H9 (cell line): ENCODE results near the gene GNB1L. TPM values are rescaled to one million over a fixed set of nuclear protein-coding genes. Genes with fewer than 3 reads are reported as not detected.

Source experiments
- DNase-seq: peaks from one replicate; pipeline ENCODE4 v3.0.0-alpha.2; 2017
- H2AFZ ChIP-seq: one replicate; pipeline ENCODE4 v1.6.1; 2013; ENCODE audit warnings: mild to moderate bottlenecking, low read length, control low read depth, moderate library complexity
- H2AK5ac ChIP-seq: 2 replicates; pipeline ENCODE4 v1.6.1; 2013; ENCODE audit warnings: low read length, control low read depth, mixed read lengths; ENCODE audit not compliant: insufficient read length
- H2BK120ac ChIP-seq: one replicate; pipeline ENCODE4 v1.6.1; 2013; ENCODE audit warnings: low read depth, mild to moderate bottlenecking, low read length, control low read depth, inconsistent platforms; ENCODE audit not compliant: poor library complexity, severe bottlenecking
- H2BK12ac ChIP-seq: 2 replicates; pipeline ENCODE4 v1.6.1; 2013; ENCODE audit warnings: low read length, control low read depth, mixed read lengths, low read depth; ENCODE audit not compliant: insufficient read length
- H2BK15ac ChIP-seq: 2 replicates; pipeline ENCODE4 v1.6.1; 2013; ENCODE audit warnings: low read depth, low read length, control low read depth
- H2BK20ac ChIP-seq: one replicate; pipeline ENCODE4 v1.6.1; 2013; ENCODE audit warnings: low read depth, mild to moderate bottlenecking, low read length, control low read depth, inconsistent platforms; ENCODE audit not compliant: poor library complexity, severe bottlenecking
- H2BK5ac ChIP-seq: 2 replicates; pipeline ENCODE4 v1.6.1; 2013; ENCODE audit warnings: low read length, control low read depth, mixed read lengths; ENCODE audit not compliant: insufficient read length
- H3K14ac ChIP-seq: 2 replicates; pipeline ENCODE4 v1.6.1; 2013; ENCODE audit warnings: low read length, control low read depth; ENCODE audit not compliant: insufficient read depth
- H3K18ac ChIP-seq: 2 replicates; pipeline ENCODE4 v1.6.1; 2013; ENCODE audit warnings: low read depth, mild to moderate bottlenecking, mixed read lengths, low read length, control low read depth; ENCODE audit not compliant: insufficient read length
- H3K23ac ChIP-seq: 2 replicates; pipeline ENCODE4 v1.6.1; 2013; ENCODE audit warnings: low read length, control low read depth, mixed read lengths, low read depth; ENCODE audit not compliant: insufficient read length
- H3K23me2 ChIP-seq: 2 replicates; pipeline ENCODE4 v1.6.1; 2013; ENCODE audit warnings: low read depth, mild to moderate bottlenecking, mixed read lengths, low read length, control low read depth; ENCODE audit not compliant: insufficient read length, poor library complexity, severe bottlenecking
- H3K27ac ChIP-seq: 2 replicates; pipeline ENCODE4 v1.5.1; 2013; ENCODE audit warnings: low read length, control low read depth, mixed read lengths, low read depth; ENCODE audit not compliant: insufficient read length
- H3K27me3 ChIP-seq: 2 replicates; pipeline ENCODE4 v1.6.1; 2013; ENCODE audit warnings: low read length, control low read depth, inconsistent platforms; ENCODE audit not compliant: insufficient read depth
- H3K4ac ChIP-seq: 2 replicates; pipeline ENCODE4 v1.6.1; 2013; ENCODE audit warnings: low read depth, mild to moderate bottlenecking, control low read depth, inconsistent platforms, low read length, moderate library complexity
- H3K4me1 ChIP-seq: 2 replicates; pipeline ENCODE4 v1.6.1; 2013; ENCODE audit warnings: low read length, control low read depth, inconsistent platforms; ENCODE audit not compliant: insufficient read depth
- H3K4me2 ChIP-seq: 2 replicates; pipeline ENCODE4 v1.6.1; 2013; ENCODE audit warnings: low read length, control low read depth, mixed read lengths; ENCODE audit not compliant: insufficient read length, insufficient read depth
- H3K56ac ChIP-seq: 2 replicates; pipeline ENCODE4 v1.6.1; 2013; ENCODE audit warnings: low read depth, mild to moderate bottlenecking, mixed read lengths, low read length, control low read depth; ENCODE audit not compliant: insufficient read length
- H3K79me1 ChIP-seq: 2 replicates; pipeline ENCODE4 v1.6.1; 2013; ENCODE audit warnings: low read depth, mild to moderate bottlenecking, moderate library complexity, low read length, control low read depth, inconsistent platforms; ENCODE audit not compliant: insufficient read depth, poor library complexity, severe bottlenecking
- H3K79me2 ChIP-seq: 2 replicates; pipeline ENCODE4 v1.6.1; 2013; ENCODE audit warnings: low read length, control low read depth, inconsistent platforms; ENCODE audit not compliant: insufficient read depth
- H3K9ac ChIP-seq: 2 replicates; pipeline ENCODE4 v1.6.1; 2013; ENCODE audit warnings: low read length, control low read depth, mixed read lengths; ENCODE audit not compliant: insufficient read length; ENCODE audit errors: extremely low read depth
- H3K9me3 ChIP-seq: one replicate; pipeline ENCODE4 v1.6.1; 2013; ENCODE audit warnings: low read depth, low read length, inconsistent platforms; ENCODE audit not compliant: control insufficient read depth
- H3T11ph ChIP-seq: one replicate; pipeline ENCODE4 v1.6.1; 2013; ENCODE audit warnings: mild to moderate bottlenecking, low read length, control low read depth, inconsistent platforms
- H4K20me1 ChIP-seq: one replicate; pipeline ENCODE4 v1.6.1; 2013; ENCODE audit not compliant: control insufficient read depth, insufficient read length, insufficient read depth
- H4K5ac ChIP-seq: 2 replicates; pipeline ENCODE4 v1.6.1; 2013; ENCODE audit warnings: low read depth, mild to moderate bottlenecking, mixed read lengths, low read length, control low read depth; ENCODE audit not compliant: insufficient read length
- H4K8ac ChIP-seq: replicated peaks from 2 replicates; pipeline ENCODE4 v1.6.1; 2013; ENCODE audit warnings: low read length, control low read depth, mixed read lengths, low read depth; ENCODE audit not compliant: insufficient read length
- H4K91ac ChIP-seq: 2 replicates; pipeline ENCODE4 v1.6.1; 2013; ENCODE audit warnings: low read depth, mild to moderate bottlenecking, moderate library complexity, mixed read lengths, low read length, control low read depth; ENCODE audit not compliant: insufficient read length
- H3K27ac Mint-ChIP-seq, 3 experiments: 2 replicates in 2 of 3; 3 replicates in 1 of 3; pipeline ENCODE4 v1.8.0; 2020 to 2021; ENCODE audit warnings: mixed read lengths in 3 of 3, mild to moderate bottlenecking in 1 of 3, moderate library complexity in 1 of 3
- H3K27me3 Mint-ChIP-seq: 2 replicates; pipeline ENCODE4 v1.8.0; 2021; ENCODE audit warnings: low read depth, mild to moderate bottlenecking, moderate library complexity, mixed read lengths
- H3K36me3 Mint-ChIP-seq, 3 experiments: 2 replicates in 2 of 3; 3 replicates in 1 of 3; pipeline ENCODE4 v1.8.0; 2020 to 2021; ENCODE audit warnings: low read depth in 3 of 3, mixed read lengths in 3 of 3; ENCODE audit not compliant: insufficient read depth in 1 of 3
- H3K4me1 Mint-ChIP-seq, 2 experiments: 2 replicates each; pipeline ENCODE4 v1.8.0; 2020; ENCODE audit warnings: mixed read lengths in 2 of 2
- H3K4me3 Mint-ChIP-seq, 2 experiments: 2 replicates in 1 of 2; 3 replicates in 1 of 2; pipeline ENCODE4 v1.8.0; 2020 to 2021; ENCODE audit warnings: mild to moderate bottlenecking in 2 of 2, mixed read lengths in 2 of 2, moderate library complexity in 1 of 2
- H3K9me3 Mint-ChIP-seq, 2 experiments: 2 replicates in 1 of 2; 3 replicates in 1 of 2; pipeline ENCODE4 v1.8.0; 2020; ENCODE audit warnings: mild to moderate bottlenecking in 2 of 2, mixed read lengths in 2 of 2, moderate library complexity in 1 of 2
- WGBS: extraction: QIAGEN DNeasy Blood & Tissue Kit; methylation state at CpG from one replicate; pipeline ENCODE4 v1.1.7; 2013; ENCODE audit warnings: missing lambda C conversion rate, low lambda C conversion rate, mixed read lengths; ENCODE audit not compliant: insufficient read length; ENCODE audit errors: extremely low coverage; 5-methylcytosine and 5-hydroxymethylcytosine counted together
- total RNA-seq: library from RNA; stranded (reverse); gene quantifications from 2 replicates; pipeline ENCODE4 v1.2.1, GENCODE V29; 2021
- TF ChIP-seq, protein P1 (sequence below): fragments of 200-600 bp; sonication (generic); conservative IDR thresholded peaks from 3 replicates; pipeline ENCODE4 v1.8.0; 2021; ENCODE audit warnings: antibody characterized with exemption, mild to moderate bottlenecking

Gene GNB1L
- total RNA-seq, 1 experiment from 2014 or later: 22.4 TPM

DNA sequence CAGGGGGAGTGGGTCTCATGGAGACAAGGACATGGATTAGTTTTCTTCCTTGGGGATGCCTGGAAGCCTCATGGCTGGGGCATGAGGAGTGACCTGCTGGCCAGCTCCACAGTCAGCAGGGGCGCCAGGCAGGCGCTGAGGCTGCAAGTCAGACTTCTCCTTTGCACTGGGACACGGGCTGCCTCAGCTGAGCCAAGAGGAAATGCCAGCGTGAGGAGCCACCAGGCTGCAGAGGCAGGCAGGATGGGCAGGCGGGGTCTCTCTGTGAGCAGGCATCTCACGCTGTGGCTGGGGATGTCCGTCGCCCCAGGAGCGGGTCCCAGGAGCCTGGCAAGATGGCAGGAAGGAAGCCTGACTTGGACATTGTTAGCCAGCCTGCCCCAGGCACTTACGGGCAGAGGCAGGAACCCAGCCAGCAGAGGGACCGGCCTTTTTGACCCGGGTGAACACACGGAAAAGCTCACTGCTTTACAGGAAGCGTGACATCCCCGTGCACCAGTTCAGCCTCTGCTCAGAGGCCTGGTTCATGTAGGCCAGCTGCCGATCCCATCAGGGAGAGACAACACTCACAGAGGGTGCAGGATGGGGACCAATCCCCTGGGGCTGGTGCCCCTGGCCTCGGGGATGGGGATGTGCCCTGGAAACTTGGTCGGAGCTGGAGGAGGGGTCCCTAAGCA is 10.2 kb downstream of the GNB1L start:
- no peak overlapping the region for H3K4me2 ChIP-seq
- no peak overlapping the region for H4K91ac ChIP-seq
- no peaks in the 10 kb centered on the region for H3K23me2 ChIP-seq
- peak overlapping the region in 2 of 3 experiments; percentile 15 to 70; a peak in 2 of 7 replicates for H3K27ac Mint-ChIP-seq
- no peak overlapping the region; a peak in 1 of 5 replicates for H3K4me3 Mint-ChIP-seq
- H3K4me1 Mint-ChIP-seq: peaks cover 10 to 16% of the 10 kb centered on the region in 2 experiments
- H3K14ac ChIP-seq: no peak overlapping the region; the same call in 1 of the 2 replicates
- no peak overlapping the region for H2AK5ac ChIP-seq
- no peak overlapping the region for H3K27ac ChIP-seq
- H3K9me3 Mint-ChIP-seq: no peaks in the 10 kb centered on the region; a peak in 1 of 5 replicates
- H4K20me1 ChIP-seq: no peaks in the 10 kb centered on the region
- DNase-seq: no peak
- H3K4me1 ChIP-seq: no peaks in the 10 kb centered on the region
- H2BK120ac ChIP-seq: no peak overlapping the region
- no peak overlapping the region for H3T11ph ChIP-seq
- no peak overlapping the region for H3K56ac ChIP-seq
- no peaks in the 10 kb centered on the region for H3K79me2 ChIP-seq
- H3K18ac ChIP-seq: no peak overlapping the region
- no peak overlapping the region for H2BK20ac ChIP-seq
- TF ChIP-seq, protein P1, sequence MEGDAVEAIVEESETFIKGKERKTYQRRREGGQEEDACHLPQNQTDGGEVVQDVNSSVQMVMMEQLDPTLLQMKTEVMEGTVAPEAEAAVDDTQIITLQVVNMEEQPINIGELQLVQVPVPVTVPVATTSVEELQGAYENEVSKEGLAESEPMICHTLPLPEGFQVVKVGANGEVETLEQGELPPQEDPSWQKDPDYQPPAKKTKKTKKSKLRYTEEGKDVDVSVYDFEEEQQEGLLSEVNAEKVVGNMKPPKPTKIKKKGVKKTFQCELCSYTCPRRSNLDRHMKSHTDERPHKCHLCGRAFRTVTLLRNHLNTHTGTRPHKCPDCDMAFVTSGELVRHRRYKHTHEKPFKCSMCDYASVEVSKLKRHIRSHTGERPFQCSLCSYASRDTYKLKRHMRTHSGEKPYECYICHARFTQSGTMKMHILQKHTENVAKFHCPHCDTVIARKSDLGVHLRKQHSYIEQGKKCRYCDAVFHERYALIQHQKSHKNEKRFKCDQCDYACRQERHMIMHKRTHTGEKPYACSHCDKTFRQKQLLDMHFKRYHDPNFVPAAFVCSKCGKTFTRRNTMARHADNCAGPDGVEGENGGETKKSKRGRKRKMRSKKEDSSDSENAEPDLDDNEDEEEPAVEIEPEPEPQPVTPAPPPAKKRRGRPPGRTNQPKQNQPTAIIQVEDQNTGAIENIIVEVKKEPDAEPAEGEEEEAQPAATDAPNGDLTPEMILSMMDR: 0 out of 3 replicates have a peak, but pooled peaks have one; percentile 9
- no peaks in the 10 kb centered on the region for H3K27me3 Mint-ChIP-seq
- no peak overlapping the region for H3K4ac ChIP-seq
- no peak overlapping the region for H4K8ac ChIP-seq
- H3K79me1 ChIP-seq: no peaks in the 10 kb centered on the region
- H2BK15ac ChIP-seq: no peak overlapping the region
- H3K9me3 ChIP-seq: no peaks in the 10 kb centered on the region
- no peak overlapping the region for H3K9ac ChIP-seq
- no peak overlapping the region for H2BK5ac ChIP-seq
- no peak overlapping the region for H2AFZ ChIP-seq
- H2BK12ac ChIP-seq: no peak overlapping the region
- no CpG with 5 or more reads among the region's 18 CpGs for WGBS
- H4K5ac ChIP-seq: no peak overlapping the region
- no peaks in the 10 kb centered on the region for H3K27me3 ChIP-seq
- no peak overlapping the region for H3K23ac ChIP-seq
- peaks cover 10 to 21% (median 12%) of the 10 kb centered on the region in 3 experiments; a peak in 5 of 7 replicates for H3K36me3 Mint-ChIP-seq
